Lower lobe of right lung (tissue), 2 donors: ENCODE data around the gene ACAP2. TPM values are rescaled to one million over a fixed set of nuclear protein-coding genes. Genes with fewer than 3 reads are reported as not detected.
A peak's percentile ranks its signal among the peaks of the same experiment; 100 is the strongest.

Source experiments
- ATAC-seq, 2 donors: fragments of 200-7000 bp; cut with Tn5 transposase; one replicate each; pipeline ENCODE4 v1.9.1; 2020 to 2022; ENCODE audit warnings: mild to moderate bottlenecking in 2 of 2, moderate library complexity in 2 of 2
- DNase-seq: peaks from one replicate; pipeline ENCODE4 v3.0.0-alpha.2; 2020
- H3K27ac ChIP-seq: fragments of 200-600 bp; one replicate; pipeline ENCODE4 v1.8.0; 2022
- H3K27me3 ChIP-seq: fragments of 200-600 bp; one replicate; pipeline ENCODE4 v1.8.0; 2022; ENCODE audit warnings: low read depth
- H3K36me3 ChIP-seq: fragments of 200-600 bp; one replicate; pipeline ENCODE4 v1.8.0; 2022; ENCODE audit warnings: mild to moderate bottlenecking
- H3K4me1 ChIP-seq: fragments of 200-600 bp; one replicate; pipeline ENCODE4 v1.8.0; 2022
- H3K4me3 ChIP-seq: fragments of 200-600 bp; one replicate; pipeline ENCODE4 v1.8.0; 2022; ENCODE audit warnings: mild to moderate bottlenecking
- H3K9me3 ChIP-seq: fragments of 200-600 bp; one replicate; pipeline ENCODE4 v1.8.0; 2022
- intact Hi-C: fragments of 100-400 bp; cut with DNase I; formaldehyde crosslinking; loops from one replicate; pipeline ENCODE4 v1.11.0; 2022
- total RNA-seq: library from RNA; stranded (reverse); fragmentation: NEBNext Ultra II Directional; extraction: Animal tissue kit (Norgen Biotek cat#: 25700); gene quantifications from one replicate; pipeline ENCODE4 v1.2.1, GENCODE V29; 2021
- TF ChIP-seq, protein P1 (sequence below): fragments of 200-600 bp; IDR thresholded peaks from one replicate; pipeline ENCODE4 v1.8.0; 2022; ENCODE audit warnings: antibody characterized with exemption, mild to moderate bottlenecking
- donor health status: DM: no; HTN: yes; CAD: no; lungs with severe emphysema.

Gene ACAP2
- total RNA-seq, 1 donor from 2014 or later = 68.9 TPM

DNA sequence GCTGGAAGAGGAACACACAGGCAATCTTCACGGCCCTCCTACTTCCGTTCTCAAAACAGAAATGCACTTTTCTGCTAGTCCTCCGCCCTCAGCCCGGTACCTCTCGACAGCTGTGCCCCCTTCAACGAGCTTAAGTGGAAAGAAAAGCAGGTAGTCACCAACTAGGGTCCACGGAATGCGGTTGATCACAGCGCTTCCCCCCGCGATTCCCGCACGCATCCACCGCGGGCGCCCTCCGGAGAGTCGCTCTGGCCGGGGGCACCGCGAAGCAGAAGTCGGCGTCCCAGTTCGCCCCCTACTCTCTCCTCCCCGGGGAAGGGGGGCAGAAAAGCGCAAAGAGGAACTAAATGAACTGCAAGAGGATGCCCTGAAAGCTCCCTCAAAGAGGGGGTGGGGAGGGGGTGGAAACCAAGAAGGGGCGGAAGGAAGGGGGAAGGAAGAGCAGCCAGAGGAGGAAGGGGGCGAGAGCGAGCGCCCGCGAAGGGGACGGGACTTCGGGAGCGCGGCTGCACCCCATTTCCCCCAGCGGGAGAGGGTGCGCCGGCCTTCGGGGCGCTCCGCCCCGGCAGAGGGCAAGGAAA lies 738 bp downstream of the ACAP2 start:
- Histone ChIP-seq H3K4me1 (peaks cover 38% of the 10 kb centered on the region), H3K4me3 (peak overlapping the region; percentile 92), H3K27ac (peak overlapping the region; percentile 98), H3K36me3 (no peaks in the 10 kb centered on the region), H3K27me3 (no peaks in the 10 kb centered on the region), H3K9me3 (no peaks in the 10 kb centered on the region)
- TF ChIP-seq, protein P1, sequence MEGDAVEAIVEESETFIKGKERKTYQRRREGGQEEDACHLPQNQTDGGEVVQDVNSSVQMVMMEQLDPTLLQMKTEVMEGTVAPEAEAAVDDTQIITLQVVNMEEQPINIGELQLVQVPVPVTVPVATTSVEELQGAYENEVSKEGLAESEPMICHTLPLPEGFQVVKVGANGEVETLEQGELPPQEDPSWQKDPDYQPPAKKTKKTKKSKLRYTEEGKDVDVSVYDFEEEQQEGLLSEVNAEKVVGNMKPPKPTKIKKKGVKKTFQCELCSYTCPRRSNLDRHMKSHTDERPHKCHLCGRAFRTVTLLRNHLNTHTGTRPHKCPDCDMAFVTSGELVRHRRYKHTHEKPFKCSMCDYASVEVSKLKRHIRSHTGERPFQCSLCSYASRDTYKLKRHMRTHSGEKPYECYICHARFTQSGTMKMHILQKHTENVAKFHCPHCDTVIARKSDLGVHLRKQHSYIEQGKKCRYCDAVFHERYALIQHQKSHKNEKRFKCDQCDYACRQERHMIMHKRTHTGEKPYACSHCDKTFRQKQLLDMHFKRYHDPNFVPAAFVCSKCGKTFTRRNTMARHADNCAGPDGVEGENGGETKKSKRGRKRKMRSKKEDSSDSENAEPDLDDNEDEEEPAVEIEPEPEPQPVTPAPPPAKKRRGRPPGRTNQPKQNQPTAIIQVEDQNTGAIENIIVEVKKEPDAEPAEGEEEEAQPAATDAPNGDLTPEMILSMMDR = no peak
- peak; percentile 41 to 43 for ATAC-seq
- intact Hi-C loops = no loop called here
- peak; percentile 62 for DNase-seq

DNA sequence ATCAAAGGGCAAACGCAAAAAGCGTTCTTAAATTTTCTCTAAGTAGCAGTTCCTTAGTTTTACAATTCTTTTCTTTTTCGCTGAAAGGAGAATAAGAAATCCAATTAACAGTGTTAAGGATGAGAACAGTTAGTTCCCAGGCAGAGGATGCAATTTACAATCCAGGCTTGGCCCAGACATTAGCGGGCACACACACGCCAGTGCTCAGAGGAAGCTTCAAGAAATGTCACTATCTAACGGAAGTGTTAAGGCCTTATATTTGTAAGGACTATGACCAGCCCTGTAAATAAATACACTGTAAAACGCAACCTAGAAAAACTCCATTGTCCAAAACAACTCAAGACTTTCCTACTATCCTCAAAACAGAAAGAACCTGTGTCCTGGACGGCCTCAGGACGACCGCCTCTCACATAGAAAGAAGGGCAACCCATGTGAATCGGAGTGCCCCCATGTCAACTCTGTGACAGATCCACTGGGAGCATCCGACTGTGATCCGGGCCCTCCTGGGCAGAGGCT lies 1.3 kb downstream of the ACAP2 start:
- peaks cover 38% of the 10 kb centered on the region for H3K4me1 ChIP-seq
- no peaks in the 10 kb centered on the region for H3K27me3 ChIP-seq
- no peaks in the 10 kb centered on the region for H3K36me3 ChIP-seq
- peak overlapping the region; percentile 98 for H3K27ac ChIP-seq
- no peaks in the 10 kb centered on the region for H3K9me3 ChIP-seq
- intact Hi-C loops = no loop called here
- peak overlapping the region; percentile 92 for H3K4me3 ChIP-seq
- TF ChIP-seq, protein P1 = no peak
- ATAC-seq = no peak
- DNase-seq = no peak

DNA sequence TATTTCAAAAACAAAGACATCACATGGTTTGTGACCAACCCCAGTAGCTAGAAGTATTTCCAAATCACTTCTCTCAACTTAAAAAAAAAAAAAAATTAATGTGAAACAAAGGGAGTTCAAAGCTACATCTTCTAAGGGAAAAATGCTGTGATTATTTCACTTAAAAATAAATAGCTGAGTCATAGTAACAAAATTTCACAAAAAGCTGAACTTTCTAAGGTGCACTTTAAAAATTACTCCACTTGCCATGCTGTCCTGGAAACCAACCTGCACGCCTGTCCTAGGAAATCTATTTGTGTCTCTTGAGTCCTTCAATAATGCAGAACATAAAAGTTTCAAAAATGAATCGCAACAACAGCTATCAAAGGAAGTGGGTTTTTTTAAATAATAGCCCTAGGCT lies 1.8 kb downstream of the ACAP2 start:
- peaks cover 38% of the 10 kb centered on the region for H3K4me1 ChIP-seq
- no peak for ATAC-seq
- H3K27ac ChIP-seq = peak overlapping the region; percentile 98
- H3K27me3 ChIP-seq = no peaks in the 10 kb centered on the region
- no peak for DNase-seq
- no peaks in the 10 kb centered on the region for H3K36me3 ChIP-seq
- no peaks in the 10 kb centered on the region for H3K9me3 ChIP-seq
- intact Hi-C loops = no loop called here
- H3K4me3 ChIP-seq = peak overlapping the region; percentile 92
- TF ChIP-seq, protein P1 = no peak

DNA sequence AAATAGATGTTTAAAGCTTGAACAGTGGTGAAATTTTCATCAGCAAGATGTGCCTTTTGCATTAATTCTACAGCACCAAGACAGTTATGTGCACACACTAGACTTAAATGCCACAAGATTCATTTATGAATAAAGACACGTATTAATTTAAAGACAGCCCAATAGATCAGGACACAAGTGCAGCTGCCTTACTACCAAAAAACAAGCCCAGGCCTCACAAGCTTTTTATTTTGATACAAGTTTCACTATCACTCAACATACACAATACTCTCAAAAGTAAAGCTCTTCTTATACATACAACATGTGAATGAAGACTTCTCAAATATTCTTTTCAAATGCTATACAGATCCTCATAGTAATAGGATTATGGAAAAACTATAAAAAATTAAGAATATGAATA lies 2.4 kb downstream of the ACAP2 start:
- TF ChIP-seq, protein P1 = no peak
- no peaks in the 10 kb centered on the region for H3K36me3 ChIP-seq
- ATAC-seq (no peak), DNase-seq (no peak)
- no peak overlapping the region for H3K27ac ChIP-seq
- no peak overlapping the region for H3K4me3 ChIP-seq
- no peaks in the 10 kb centered on the region for H3K9me3 ChIP-seq
- no peaks in the 10 kb centered on the region for H3K27me3 ChIP-seq
- H3K4me1 ChIP-seq = peaks cover 38% of the 10 kb centered on the region
- intact Hi-C loops = no loop called here

GRCh38 chr3:195438371-195438770 lies 4.4 kb downstream of the ACAP2 start:
- TF ChIP-seq, protein P1 = no peak
- ATAC-seq = no peak
- no peak for DNase-seq
- Histone ChIP-seq H3K27ac (no peak overlapping the region), H3K27me3 (no peaks in the 10 kb centered on the region), H3K9me3 (no peaks in the 10 kb centered on the region), H3K4me3 (no peak overlapping the region), H3K36me3 (no peaks in the 10 kb centered on the region), H3K4me1 (peaks cover 31% of the 10 kb centered on the region)
- intact Hi-C loops = no loop called here
